NCI-H345 treated with DMSO at 0.1 percent for 48 hours (cell line): ENCODE measurements around the gene MUC21.

Experiments
- DNase-seq: peaks from one replicate; lab custom pipeline; 2025; ENCODE audit not compliant: unreplicated experiment; lab: John Stamatoyannopoulos, UW

Gene MUC21

DNA sequence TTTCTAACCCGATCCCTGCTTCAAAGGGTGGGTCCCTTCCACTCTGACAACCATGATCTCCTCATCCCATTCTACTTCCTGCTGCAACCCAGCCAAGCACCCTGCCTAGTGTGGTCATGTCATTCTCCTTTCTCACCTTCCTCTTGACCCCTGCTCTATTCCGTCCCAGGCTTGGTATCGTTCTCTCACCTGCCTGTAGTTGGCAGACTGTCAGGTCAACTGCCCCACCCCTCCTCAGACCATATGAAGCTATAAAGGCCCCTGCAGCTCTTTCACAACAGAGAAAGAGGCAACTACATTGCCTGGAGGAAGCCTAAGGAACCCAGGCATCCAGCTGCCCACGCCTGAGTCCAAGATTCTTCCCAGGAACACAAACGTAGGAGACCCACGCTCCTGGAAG lies at the start of gene MUC21:
MUC21 (plus strand) TSS at position 280 of the 400 bp plus-strand sequence. CDS start 241 bp downstream, outside the sequence.
- DNase-seq: no peak

DNA sequence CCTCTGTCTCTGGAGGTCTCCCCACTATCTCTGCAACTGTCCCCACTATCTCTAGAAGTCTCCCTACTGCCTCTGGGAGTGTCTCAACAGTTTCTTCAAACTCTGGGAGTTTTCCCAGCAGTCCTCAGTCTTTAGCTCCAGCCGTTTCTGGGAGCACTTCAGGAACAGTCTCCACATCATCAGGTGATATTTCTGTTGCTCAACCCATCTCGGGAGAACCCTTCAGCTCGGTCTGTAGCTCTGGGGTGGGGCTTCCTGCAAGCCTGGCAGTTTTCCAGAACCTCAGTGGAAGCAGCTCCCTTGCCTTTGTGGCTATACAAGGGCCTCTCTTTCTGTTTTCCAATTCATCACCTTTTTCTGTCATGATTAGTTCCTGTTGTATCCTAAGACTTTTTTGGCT lies 48.5 kb upstream of the MUC21 start:
- peak; percentile 8 for DNase-seq

DNA sequence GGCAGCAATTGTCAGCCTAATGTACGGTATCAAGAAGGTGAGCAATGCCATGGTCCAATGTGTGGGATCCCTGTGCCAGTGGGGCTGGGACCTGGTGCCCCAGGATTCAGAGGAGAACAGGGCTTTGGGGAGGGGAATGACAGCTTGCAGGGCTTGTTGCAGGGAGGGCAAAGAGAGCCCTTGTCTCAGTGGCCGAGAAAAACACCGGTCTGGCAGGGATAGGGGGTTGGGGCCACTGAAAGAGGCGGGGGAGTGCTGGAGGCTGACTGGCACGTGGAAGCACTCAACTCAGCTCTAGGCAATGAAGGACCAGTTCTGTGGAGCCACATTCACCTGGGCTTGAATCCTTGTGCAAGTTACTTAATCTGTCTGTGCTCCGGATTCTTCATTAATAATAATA lies 46.3 kb upstream of the MUC21 start:
- DNase-seq: no peak

DNA sequence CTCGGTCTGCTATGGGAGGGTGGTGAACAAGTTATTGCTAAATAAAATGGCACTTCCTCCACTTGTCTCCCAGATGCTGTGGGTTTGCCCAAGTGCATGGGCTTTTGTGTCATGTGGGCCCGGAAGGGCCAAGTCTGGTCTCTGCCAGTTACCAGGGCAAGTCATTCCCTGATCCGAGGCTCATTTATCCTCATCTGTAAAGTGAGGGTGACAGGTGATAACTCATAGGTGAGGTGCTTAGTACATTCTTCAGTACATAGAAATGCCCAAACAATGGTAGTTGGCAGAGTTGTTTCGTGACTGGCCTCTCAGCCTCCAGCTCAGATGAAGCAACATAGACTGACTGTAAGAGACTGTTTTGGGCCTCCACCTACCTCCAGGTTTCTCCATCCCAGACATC lies 44.8 kb upstream of the MUC21 start:
- DNase-seq: no peak

DNA sequence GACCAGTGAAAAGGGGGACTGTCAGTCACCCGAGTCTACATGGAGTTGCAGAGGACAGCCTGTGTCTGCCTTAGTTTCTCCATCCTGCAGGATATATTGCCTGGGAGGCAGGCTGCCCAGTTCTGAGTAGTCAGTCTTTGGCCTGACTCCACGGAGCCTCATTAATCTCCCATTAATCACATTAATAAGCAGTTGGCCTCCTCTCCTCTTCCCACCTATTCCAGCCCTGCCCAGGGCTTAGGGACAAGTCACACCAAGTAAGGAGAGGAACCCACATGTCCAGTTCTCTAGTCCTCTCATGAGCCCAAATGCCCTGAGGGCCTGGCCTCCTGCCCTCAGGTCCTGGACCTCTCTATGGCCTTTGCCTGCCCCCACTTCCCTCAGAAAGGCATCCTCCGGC lies 44.0 kb upstream of the MUC21 start:
- no peak for DNase-seq

DNA sequence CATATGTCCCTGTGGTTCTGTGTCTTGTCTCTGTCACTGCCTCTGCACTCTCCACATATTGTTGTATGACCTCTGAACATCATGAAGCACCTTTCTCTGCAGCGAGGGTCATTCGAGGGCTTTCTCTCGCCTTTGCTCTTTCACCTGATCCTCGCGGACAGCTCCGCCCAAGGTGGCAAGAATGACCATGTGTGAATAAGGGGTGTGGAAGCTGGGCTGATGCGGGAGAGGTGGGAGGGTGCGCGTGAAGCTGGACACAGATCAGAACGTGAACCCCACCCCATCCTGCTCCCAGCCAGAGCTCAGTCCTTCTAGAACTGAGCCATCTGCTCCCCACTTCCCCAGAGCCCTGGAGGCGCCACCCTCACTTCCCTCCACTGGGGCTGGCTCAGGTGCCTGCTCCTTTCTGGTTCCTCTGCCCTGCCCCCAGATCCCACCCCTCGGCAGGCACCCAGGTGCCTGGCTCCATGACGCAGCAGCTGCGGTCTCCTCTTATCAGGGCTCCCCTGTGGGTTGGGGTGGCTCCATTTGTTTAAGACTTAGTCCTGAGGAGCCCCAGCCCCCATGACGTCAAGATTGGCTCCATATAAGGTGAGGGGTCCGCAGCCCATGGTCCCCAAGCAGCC lies 43.0 kb upstream of the MUC21 start, which contains the start of gene MUCL3:
MUCL3 (plus strand) TSS at position 613 of the 626 bp plus-strand sequence. CDS start 27 bp downstream, outside the sequence.
- DNase-seq: no peak

DNA sequence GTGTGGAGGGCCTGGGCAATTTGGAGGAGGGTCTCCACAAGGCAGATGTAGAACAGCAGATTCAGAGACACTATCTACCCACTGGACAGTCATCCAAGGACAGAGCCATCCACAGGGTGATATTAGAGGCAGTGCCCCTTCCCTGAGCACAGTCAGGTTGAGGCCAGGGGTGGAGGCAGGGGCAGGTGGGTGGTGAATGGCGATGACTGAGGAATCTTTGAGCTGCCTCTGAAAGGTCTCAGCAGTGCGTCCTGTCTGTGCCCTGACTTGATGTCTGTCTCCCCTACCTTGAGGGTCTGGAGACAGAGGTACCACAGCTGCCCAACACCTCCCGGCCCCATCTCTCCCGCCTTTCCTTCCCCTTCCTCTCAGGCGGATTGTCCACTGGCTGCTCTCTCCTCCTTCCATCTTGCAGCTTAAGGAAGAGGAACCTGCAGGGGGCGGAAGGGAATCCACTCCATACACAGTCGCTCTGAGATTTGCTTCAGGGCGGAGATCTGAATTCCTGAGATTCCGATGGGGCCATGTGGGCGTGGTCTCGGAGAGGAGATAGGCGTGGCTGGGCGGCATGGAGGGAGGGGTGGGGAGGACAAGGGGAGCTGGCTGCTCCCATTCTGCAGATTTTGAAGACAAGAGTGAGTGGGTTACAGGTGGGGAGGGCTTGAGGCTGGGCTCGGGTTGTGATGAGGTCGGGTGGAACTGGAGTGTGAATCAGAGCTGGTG lies 41.0 kb upstream of the MUC21 start:
- DNase-seq: no peak

DNA sequence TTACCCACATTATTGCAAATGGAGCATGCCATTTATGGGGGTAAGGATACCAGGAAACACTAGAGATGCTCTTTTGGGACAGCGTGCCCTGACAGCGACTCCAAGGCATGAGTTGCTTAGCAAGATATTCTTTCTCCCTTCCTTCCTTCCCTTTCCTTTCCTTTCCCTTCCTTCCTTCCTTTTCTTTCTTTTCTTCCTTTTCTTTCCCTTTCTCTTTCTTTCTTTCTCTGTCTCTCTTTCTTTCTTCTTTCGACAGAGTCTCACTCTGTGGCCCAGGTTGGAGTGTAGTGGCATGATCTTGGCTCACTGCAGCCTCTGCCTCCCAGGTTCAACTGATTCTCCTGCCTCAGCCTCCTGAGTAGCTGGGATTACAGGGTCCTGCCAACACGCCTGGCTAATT lies 39.5 kb upstream of the MUC21 start:
- DNase-seq: no peak

DNA sequence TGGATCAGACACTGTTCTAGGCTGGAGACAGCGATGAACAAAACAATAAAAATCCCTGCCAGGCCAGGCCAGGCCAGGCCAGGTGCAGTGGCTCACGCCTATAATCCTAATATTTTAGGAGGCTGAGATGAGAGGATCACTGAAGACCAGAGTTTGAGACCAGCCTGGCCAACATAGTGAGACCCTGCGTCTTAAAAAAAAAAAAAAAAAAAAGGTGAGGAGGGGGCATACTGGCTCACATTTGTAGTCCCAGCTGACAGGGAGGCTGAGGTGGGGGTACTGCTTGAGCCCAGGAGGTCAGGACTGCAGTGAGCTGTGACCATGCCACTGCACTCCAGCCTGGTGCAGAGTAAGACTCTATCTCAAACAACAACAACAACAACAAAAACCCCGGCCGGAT lies 38.2 kb upstream of the MUC21 start:
- DNase-seq: no peak

DNA sequence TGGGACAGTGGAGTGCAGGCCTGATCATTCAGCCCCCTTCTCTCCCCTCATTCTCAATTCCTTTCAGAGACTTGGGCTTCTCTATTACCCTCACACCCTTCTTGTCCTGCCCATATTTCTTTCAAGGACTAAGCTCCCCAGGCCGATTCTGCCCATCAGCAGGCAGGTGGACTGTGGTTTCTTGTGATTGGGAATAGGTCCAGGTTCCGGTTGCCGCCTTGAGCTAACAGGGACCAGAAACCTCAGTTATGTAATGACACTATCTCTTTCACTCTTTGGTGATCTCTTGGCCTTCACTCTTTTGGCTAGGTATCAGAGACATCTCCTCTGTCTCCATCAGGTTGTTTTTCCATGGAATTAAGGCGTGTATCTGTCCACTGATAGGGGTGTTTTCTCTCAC lies 36.3 kb upstream of the MUC21 start:
- no peak for DNase-seq

DNA sequence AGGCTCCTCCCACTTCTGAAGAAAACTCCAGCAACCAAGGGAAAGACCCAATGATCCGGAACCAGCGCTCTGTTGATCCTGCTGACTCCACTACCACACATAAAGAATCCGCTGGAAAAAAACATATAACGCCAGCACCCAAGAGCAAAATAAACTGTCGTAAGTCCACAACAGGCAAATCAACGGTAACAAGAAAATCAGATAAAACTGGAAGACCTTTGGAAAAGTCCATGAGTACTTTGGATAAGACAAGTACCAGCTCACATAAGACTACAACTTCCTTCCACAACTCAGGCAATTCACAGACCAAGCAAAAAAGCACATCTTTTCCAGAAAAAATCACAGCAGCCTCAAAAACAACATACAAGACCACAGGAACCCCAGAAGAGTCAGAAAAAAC lies 34.7 kb upstream of the MUC21 start:
- no peak for DNase-seq

DNA sequence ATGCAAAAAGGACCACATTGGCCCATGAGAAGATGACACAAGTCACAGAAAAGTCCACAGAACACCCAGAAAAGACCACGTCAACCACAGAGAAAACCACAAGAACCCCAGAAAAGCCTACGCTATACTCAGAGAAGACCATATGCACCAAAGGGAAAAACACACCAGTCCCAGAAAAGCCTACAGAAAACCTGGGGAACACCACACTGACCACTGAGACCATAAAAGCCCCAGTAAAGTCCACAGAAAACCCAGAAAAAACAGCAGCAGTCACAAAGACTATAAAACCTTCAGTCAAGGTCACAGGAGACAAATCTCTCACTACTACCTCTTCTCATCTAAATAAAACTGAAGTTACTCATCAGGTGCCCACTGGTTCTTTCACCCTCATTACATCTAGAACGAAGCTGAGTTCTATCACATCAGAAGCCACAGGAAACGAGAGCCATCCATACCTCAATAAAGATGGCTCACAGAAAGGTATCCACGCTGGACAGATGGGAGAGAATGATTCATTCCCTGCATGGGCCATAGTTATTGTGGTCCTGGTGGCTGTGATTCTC lies 31.5 kb upstream of the MUC21 start:
- no peak for DNase-seq

DNA sequence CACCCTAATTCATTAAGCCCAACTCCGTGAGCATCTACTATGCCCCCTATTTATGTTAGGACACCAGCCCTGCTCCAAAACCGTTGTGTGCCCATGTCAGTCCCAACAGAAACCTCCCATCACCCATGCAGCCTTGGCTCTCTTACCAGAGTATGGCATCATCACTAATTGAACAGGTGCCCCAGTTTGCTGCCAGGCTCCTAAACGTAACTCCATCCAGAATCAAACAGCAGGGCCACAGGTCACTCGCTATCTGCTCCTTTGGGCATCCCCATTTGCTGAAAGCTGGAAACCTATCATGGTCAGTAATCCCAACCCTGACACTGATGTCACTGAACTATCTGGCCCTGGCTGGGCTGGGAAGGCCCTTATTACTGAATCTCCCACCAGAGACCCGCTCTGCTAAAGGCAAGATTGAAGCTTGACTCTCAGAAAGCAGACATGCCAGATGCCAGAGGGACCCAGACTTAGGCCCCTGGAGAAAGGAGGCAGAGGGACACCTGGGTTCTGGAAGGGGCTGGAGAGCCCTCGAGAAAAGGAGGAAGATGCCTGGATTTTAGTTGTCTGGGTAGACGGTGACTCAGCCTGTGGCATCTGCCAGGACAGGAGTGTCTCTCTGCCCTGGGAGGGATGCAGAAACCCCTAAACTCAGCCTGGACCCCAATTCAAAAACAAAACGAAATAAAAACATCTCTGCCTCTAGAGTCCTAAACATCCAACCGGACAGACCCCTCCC lies 28.7 kb upstream of the MUC21 start:
- no peak for DNase-seq

DNA sequence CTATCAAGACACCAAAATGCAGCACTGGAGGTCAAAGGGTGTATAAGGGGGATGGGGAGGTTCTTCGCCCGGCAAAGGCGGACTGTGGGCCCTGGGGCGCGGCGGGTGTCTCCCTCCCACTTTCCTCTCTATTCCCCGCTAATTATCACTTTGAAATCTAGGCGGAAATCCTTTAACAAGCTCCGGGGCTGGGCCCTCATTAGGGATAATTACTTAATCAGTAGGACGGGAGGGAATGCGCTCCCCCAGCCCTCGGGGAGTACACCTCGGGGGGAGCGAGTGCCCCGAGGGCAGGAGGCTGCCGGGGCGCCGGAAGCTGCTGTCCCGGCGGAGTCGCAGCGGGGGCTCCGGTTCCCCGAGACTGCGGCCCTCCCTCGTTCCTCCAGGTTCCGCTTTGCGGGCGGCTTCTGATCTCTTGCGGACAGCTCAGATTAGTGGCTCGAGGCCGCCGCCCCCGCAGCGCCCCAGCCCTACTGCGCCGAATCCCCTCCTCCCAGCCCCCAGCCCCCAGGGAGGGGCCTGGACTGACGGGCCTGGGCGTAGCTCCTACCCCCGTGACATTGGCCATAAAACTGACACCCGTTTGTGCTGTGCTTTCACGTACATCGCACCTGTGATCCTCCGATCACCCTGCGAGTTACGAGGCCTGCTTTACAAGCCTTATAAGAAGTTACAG lies 28.0 kb upstream of the MUC21 start:
- DNase-seq: no peak

DNA sequence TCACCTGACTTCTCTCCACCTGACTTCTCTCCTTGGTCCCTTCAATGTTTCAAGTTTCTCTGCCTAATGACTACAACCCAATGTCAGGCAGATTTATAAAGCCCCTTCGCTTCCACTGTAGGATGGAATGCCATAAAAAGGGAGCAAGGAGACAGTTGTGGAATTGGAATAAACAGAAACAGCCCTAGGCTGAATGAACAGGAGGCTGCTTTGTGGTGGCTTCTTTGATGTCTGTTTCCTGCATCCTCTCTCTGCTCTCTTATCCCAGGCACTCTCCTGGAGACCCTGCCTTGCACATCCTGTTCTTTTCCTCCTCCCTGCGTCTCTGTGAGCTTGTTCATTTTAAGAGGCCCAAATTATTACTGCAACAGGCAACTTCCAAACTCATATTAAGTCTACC lies 25.8 kb upstream of the MUC21 start:
- DNase-seq: no peak

DNA sequence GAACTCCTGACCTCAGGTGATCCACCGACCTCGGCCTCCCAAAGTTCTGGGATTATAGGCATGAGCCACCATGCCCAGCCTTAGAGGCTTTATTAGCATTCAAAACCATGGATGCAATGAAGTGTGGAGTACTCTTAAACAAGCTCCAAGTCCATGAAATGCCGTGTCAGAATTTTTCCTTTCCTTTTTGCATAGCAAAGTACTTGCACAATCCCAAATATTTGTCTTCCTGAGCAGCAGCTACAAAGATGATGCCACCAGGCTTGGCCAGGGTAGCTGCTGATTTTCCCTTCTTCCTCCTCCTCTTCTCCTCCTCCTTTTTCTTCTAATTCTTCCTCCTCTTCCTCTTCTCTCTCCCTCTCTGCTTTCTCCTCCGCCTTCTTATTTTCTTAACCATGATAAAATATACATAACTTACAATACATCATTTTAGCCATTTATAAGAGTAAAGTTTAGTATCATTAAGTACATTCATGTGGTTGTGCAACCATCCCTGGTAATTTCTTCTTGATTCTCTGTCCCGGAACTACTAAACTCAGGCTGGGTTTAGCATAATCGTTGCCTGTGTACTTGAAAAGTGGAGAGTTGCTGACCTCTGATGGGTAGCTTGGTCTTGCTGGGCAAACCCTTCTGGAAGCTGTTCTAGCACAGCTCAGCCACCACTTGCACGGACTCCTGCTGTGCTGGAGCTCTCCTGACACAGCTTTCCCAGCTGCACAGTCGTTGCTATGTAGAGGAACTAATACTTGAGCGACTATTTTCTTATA lies 22.4 kb upstream of the MUC21 start:
- DNase-seq: no peak

DNA sequence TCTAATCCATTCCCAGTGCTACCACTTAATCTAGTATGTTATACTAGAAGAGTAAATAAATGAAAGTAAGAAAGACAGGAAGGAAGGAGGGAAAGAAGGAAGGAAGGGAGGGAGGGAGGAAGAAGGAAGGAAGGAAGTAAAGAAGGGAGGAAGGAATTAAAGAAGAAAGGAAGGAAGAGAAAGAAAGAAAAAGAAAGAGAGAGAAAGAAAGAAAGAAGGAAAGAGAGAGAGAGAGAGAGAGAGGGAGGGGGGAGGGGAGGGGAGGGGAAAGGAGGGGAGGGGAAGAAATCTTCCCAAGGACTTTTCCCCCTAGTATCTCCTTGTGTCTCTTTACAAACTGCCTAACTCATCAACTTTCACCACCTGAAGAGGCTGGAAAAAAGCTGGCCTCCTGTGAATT lies 20.8 kb upstream of the MUC21 start:
- DNase-seq: no peak

DNA sequence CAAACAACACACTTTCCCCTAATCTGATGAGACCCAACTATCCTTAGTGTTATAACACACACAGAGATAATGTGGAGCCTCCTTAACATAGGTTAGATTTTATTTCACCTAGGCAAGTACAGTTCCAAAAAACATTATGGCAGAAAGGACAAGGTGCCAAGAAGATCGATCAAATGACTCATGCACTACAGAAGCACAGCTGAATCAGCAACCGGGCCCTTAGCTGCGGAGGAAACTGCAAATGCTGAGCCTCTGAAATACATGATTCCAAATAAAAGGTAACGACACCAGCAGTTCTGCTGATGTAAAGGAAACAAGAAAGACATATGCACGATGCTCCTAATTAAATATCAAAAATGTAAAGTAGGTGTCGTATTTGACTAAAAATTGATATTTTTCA lies 19.9 kb upstream of the MUC21 start:
- DNase-seq: no peak

DNA sequence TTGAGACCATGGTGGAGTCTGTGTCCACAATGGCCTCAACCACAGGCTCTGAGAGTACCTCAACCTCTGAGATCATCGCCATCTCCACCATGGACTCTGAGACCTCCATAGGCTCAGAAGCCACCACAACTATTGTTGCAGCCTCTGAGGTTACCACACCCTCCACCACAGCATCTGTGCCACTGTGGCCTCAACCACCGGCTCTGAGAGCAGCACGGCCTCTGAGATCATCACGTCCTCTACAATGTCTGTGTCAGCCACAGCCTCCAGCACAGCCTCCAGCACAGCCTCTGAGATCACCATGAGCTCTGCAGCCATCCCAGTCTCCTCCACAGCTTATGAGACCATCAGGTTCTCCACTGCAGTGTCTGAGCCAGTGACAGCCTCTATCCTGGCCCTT lies 19.4 kb upstream of the MUC21 start:
- no peak for DNase-seq

DNA sequence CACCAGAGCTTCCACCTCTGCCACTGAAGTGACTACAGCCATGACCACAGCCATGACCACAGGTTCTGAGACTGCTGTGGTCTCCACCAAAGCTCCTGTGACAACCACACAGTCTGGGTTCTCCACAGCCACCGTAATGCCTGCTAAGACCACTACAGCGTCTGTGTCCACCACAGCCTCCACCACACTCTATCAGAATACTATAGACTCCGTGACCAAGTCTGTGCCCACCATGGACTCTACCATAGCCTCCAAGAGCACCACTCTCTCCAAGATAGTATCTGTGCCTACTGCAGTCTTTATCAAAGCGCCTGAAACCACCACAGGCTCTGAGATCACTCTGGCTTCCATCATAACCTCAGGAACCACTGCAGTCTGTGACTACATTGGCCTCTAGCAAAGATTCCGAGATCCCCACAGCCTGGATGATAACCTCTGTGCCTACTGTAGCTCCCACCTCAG lies 18.3 kb upstream of the MUC21 start:
- no peak for DNase-seq
